OCI-LY7 (cell line): ENCODE results near the gene ZDHHC1. TPM values are rescaled to one million over a fixed set of nuclear protein-coding genes. Genes with fewer than 3 reads are reported as not detected.

Source experiments
- BruUV-seq: library from RNA; stranded (reverse); fragments of 400-500 nt; replicated peaks from 2 replicates; lab custom pipeline; 2021; lab: Mats Ljungman, UMichigan
- CTCF ChIA-PET: fragments of 300-600 bp; sonication (Branson Sonifier 250); formaldehyde crosslinking; loops from one replicate; lab custom pipeline; 2022; ENCODE audit warnings: antibody characterized with exemption; ENCODE audit not compliant: unreplicated experiment; lab: Charles Lee
- POLR2A ChIA-PET: fragments of 300-600 bp; sonication (Branson Sonifier 250); formaldehyde crosslinking; loops from one replicate; lab custom pipeline; 2022; ENCODE audit warnings: antibody characterized with exemption; lab: Charles Lee
- DNase-seq: peaks from one replicate; pipeline ENCODE4 v3.0.0-alpha.2; 2015; ENCODE audit warnings: low spot score
- H2AFZ ChIP-seq: fragments of 200-600 bp; sonication (generic), shearing (Covaris generic); 2 replicates; pipeline ENCODE4 v1.6.1; 2014; ENCODE audit warnings: mild to moderate bottlenecking, antibody characterized with exemption, low read length, moderate library complexity
- H3K27ac ChIP-seq: fragments of 200-600 bp; sonication (generic); 2 replicates; pipeline ENCODE4 v1.5.1; 2014; ENCODE audit warnings: mixed run types, low read depth, mild to moderate bottlenecking, moderate library complexity, low read length, inconsistent platforms; ENCODE audit not compliant: poor library complexity, severe bottlenecking
- H3K36me3 ChIP-seq: fragments of 200-600 bp; sonication (generic); 2 replicates; pipeline ENCODE4 v1.6.1; 2014; ENCODE audit warnings: mild to moderate bottlenecking, antibody characterized with exemption, low read length, moderate library complexity, mixed read lengths; ENCODE audit not compliant: insufficient read depth
- H3K4me1 ChIP-seq: fragments of 200-600 bp; sonication (generic); 2 replicates; pipeline ENCODE4 v1.5.1; 2014; ENCODE audit warnings: mild to moderate bottlenecking, low read length; ENCODE audit not compliant: insufficient read depth, poor library complexity, severe bottlenecking
- H3K4me2 ChIP-seq: fragments of 200-600 bp; sonication (generic); 2 replicates; pipeline ENCODE4 v1.6.1; 2014; ENCODE audit warnings: mild to moderate bottlenecking, low read length
- H3K4me3 ChIP-seq: fragments of 200-600 bp; sonication (generic); 2 replicates; pipeline ENCODE4 v1.5.1; 2014; ENCODE audit warnings: mild to moderate bottlenecking, low read depth, low read length; ENCODE audit not compliant: poor library complexity, severe bottlenecking
- H3K79me2 ChIP-seq: fragments of 200-600 bp; sonication (generic); 2 replicates; pipeline ENCODE4 v1.6.1; 2016; ENCODE audit warnings: low read depth, mild to moderate bottlenecking, low read length, moderate library complexity, mixed read lengths; ENCODE audit not compliant: insufficient read depth
- H3K9me2 ChIP-seq: fragments of 200-600 bp; sonication (generic); 2 replicates; pipeline ENCODE4 v1.6.1; 2016; ENCODE audit warnings: mild to moderate bottlenecking, low read length, mixed read lengths; ENCODE audit not compliant: insufficient read depth
- H3K9me3 ChIP-seq: fragments of 200-600 bp; sonication (generic); 2 replicates; pipeline ENCODE4 v1.6.1; 2014; ENCODE audit warnings: mild to moderate bottlenecking, mixed run types, low read length, mixed read lengths
- H4K20me1 ChIP-seq: fragments of 200-600 bp; sonication (generic); 2 replicates; pipeline ENCODE4 v1.6.1; 2014; ENCODE audit warnings: mild to moderate bottlenecking, antibody characterized with exemption, low read length, moderate library complexity, mixed read lengths; ENCODE audit not compliant: insufficient read depth
- EZH2phosphoT487 ChIP-seq: fragments of 200-600 bp; sonication (generic); IDR thresholded peaks from 2 replicates; pipeline ENCODE4 v1.6.1; 2018; ENCODE audit warnings: low read depth, borderline replicate concordance, mild to moderate bottlenecking, mixed run types, antibody characterized with exemption, low read length, moderate library complexity, mixed read lengths
- intact Hi-C: fragments of 100-400 bp; cut with micrococcal nuclease; formaldehyde crosslinking; loops from one replicate; pipeline ENCODE4 v1.10.0; 2022; ENCODE audit not compliant: unreplicated experiment
- total RNA-seq, 2 experiments: library from RNA; depleted of rRNA in 1 of 2; stranded (reverse); fragments of >200 nt in 1 of 2; shearing (Covaris generic) in 1 of 2; gene quantifications; 2 replicates each; pipeline ENCODE4 v1.2.3, GENCODE V29; 2014 to 2022
- TF ChIP-seq, protein P1 (sequence below): fragments of 200-600 bp; sonication (generic); conservative IDR thresholded peaks from 2 replicates; pipeline ENCODE4 v1.5.1; 2014; ENCODE audit warnings: mild to moderate bottlenecking, antibody characterized with exemption, low read length, moderate library complexity, mixed read lengths

ZDHHC1 gene
- total RNA-seq, 2 experiments from 2014 or later, result not detected

DNA sequence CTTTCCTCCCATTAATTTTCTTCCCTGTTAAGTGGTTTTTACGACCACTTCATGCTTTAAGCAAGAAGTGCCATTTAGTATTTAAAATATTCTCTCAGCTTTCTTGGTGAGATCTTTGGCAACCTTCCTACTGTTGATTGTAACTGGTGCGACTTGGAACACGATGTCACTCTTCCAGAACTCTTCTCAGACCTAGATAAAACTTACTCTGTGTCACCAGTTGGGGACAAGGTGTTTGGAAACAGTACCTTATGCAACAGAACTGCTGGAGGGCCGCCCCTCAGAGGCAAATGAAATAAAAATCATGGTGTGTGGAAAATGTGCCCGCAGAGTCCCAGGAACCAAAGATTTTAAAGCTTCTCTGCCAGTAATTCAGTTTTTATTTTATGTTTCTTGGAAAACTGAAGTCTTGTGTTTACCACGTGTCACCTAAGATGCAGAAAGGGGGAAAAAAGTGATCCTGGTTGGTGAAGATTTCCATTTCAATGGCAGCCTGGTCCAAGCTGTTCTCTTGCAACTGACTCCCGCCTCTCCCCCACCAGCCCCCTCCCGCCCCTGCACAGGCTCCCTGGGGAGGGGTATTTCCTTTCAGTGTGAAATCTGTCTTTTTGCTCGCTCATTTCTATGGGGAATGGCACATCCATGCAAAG lies 7.5 kb upstream of the ZDHHC1 start:
- ChIA-PET POLR2A (no interaction called here), CTCF (no interaction called here)
- Histone ChIP-seq H3K36me3 (no peaks in the 10 kb centered on the region), H3K4me3 (no peak overlapping the region), H3K27ac (no peak overlapping the region), H3K4me1 (no peaks in the 10 kb centered on the region), H2AFZ (no peak overlapping the region), H3K9me3 (no peaks in the 10 kb centered on the region), H4K20me1 (no peaks in the 10 kb centered on the region), H3K4me2 (no peak overlapping the region), H3K79me2 (no peaks in the 10 kb centered on the region), H3K9me2 (no peaks in the 10 kb centered on the region)
- intact Hi-C loops, result no loop called here
- no peak for DNase-seq
- TF ChIP-seq EZH2phosphoT487, result no peak
- TF ChIP-seq, protein P1, sequence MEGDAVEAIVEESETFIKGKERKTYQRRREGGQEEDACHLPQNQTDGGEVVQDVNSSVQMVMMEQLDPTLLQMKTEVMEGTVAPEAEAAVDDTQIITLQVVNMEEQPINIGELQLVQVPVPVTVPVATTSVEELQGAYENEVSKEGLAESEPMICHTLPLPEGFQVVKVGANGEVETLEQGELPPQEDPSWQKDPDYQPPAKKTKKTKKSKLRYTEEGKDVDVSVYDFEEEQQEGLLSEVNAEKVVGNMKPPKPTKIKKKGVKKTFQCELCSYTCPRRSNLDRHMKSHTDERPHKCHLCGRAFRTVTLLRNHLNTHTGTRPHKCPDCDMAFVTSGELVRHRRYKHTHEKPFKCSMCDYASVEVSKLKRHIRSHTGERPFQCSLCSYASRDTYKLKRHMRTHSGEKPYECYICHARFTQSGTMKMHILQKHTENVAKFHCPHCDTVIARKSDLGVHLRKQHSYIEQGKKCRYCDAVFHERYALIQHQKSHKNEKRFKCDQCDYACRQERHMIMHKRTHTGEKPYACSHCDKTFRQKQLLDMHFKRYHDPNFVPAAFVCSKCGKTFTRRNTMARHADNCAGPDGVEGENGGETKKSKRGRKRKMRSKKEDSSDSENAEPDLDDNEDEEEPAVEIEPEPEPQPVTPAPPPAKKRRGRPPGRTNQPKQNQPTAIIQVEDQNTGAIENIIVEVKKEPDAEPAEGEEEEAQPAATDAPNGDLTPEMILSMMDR, result no peak
- BruUV-seq, result no TSS peak

DNA sequence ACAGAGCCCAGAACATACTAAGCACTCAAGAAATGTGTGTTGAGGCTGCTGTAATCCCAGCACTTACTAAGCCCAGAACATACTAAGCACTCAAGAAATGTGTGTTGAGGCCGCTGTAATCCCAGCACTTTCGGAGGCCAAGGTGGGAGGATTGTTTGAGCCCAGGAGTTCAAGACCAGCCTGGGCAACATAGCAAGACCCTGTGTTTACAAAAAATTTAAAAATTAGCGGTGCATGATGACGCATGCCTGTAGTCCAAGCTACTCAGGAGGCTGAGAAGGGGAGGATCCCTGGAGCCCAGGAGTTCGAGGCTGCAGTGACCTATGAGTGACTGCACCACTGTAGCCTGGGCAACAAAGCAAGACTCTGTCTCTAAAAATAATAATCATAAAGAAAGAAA lies 6.7 kb upstream of the ZDHHC1 start:
- no peaks in the 10 kb centered on the region for H3K9me3 ChIP-seq
- DNase-seq, result no peak
- no peaks in the 10 kb centered on the region for H3K4me1 ChIP-seq
- no peak overlapping the region for H3K4me2 ChIP-seq
- intact Hi-C loops, result no loop called here
- H3K4me3 ChIP-seq, result no peak overlapping the region
- H3K79me2 ChIP-seq, result no peaks in the 10 kb centered on the region
- no peak overlapping the region for H2AFZ ChIP-seq
- POLR2A ChIA-PET, result no interaction called here
- no peaks in the 10 kb centered on the region for H3K9me2 ChIP-seq
- BruUV-seq, result no TSS peak
- H3K36me3 ChIP-seq, result no peaks in the 10 kb centered on the region
- H3K27ac ChIP-seq, result no peak overlapping the region
- TF ChIP-seq, protein P1, result no peak
- TF ChIP-seq EZH2phosphoT487, result no peak
- CTCF ChIA-PET, result no interaction called here
- no peaks in the 10 kb centered on the region for H4K20me1 ChIP-seq

DNA sequence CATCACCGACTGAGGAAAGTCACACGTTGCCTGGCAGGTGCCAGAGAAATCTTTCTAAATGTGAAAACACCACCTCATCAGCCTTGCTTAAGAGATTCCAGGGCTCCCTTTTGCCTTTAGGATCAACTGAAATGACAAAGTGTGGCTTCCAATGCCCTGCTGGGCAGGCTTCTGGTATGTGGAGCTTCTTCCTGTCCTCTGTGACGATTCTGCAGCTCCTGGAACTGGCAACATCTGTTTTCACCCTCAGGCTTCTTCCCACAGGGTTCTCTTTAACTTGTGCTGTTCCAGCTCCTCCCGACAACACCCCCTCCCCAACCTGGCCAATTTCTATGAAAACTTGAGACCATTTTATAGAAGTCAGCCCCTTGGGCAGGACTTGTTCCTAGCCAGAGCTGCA lies 4.8 kb upstream of the ZDHHC1 start:
- no peaks in the 10 kb centered on the region for H3K9me3 ChIP-seq
- no TSS peak for BruUV-seq
- no peak overlapping the region for H3K4me3 ChIP-seq
- POLR2A ChIA-PET, result interaction anchor here (0.6 kb wide), 2 partner anchors 63 to 258 kb away, joined by 4 to 6 read pairs; no protein-coding TSS in a partner anchor
- intact Hi-C loops, result no loop called here
- TF ChIP-seq EZH2phosphoT487, result no peak
- TF ChIP-seq, protein P1, result no peak
- H3K27ac ChIP-seq, result no peak overlapping the region
- H3K9me2 ChIP-seq, result no peaks in the 10 kb centered on the region
- H3K36me3 ChIP-seq, result no peaks in the 10 kb centered on the region
- CTCF ChIA-PET, result no interaction called here
- no peaks in the 10 kb centered on the region for H4K20me1 ChIP-seq
- no peak overlapping the region for H3K4me2 ChIP-seq
- DNase-seq, result no peak
- no peaks in the 10 kb centered on the region for H3K79me2 ChIP-seq
- no peaks in the 10 kb centered on the region for H3K4me1 ChIP-seq
- no peak overlapping the region for H2AFZ ChIP-seq
